ENCODE measurements around the gene CDX1.

Gene CDX1

DNA sequence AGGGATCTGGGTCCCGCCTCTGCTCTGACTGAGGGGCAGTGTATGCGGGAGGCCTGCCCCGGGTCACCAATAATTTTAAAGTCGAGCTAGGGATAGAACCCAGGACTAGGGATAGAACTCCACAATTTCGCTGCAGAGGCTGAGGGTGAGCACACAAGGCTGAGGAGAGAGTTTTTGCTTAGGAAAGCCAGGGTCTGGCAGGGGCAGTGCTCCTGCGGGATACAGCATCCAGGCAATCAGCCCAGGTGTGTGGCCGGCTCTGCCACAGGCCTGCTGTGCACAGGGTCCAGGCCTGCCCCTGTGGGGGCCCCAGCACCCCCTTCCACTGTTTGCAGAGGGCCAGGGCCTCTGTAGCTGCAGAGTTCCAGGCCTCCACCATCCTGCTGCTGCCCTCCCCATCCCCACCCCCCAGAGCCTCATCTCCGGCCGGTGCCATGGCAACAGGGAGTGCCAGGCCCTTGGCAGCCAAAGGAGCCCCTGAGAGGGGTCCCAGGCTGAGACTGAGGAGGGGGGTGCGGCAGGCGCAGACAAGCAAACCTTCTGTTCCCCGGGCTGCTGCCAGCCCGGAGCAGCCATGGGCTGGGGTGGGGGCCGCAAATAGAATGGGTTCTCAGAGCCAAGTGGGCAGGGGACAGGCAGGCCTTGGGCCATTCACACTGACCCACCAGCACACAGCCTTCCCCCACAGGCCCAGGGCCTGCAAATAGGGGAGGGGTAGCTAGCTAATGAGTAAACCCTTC, 19.5 kb upstream of the CDX1 start:
- no peak overlapping the region for H3K4me3 ChIP-seq (ENCODE audit: low read length)
- TF ChIP-seq, protein P1, sequence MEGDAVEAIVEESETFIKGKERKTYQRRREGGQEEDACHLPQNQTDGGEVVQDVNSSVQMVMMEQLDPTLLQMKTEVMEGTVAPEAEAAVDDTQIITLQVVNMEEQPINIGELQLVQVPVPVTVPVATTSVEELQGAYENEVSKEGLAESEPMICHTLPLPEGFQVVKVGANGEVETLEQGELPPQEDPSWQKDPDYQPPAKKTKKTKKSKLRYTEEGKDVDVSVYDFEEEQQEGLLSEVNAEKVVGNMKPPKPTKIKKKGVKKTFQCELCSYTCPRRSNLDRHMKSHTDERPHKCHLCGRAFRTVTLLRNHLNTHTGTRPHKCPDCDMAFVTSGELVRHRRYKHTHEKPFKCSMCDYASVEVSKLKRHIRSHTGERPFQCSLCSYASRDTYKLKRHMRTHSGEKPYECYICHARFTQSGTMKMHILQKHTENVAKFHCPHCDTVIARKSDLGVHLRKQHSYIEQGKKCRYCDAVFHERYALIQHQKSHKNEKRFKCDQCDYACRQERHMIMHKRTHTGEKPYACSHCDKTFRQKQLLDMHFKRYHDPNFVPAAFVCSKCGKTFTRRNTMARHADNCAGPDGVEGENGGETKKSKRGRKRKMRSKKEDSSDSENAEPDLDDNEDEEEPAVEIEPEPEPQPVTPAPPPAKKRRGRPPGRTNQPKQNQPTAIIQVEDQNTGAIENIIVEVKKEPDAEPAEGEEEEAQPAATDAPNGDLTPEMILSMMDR (IDR thresholded peaks at IDR 0.05; ENCODE audit: insufficient read depth, low read depth, low read length, missing control alignments), result no peak
- DNase-seq (ENCODE audit: low read depth), result no peak

DNA sequence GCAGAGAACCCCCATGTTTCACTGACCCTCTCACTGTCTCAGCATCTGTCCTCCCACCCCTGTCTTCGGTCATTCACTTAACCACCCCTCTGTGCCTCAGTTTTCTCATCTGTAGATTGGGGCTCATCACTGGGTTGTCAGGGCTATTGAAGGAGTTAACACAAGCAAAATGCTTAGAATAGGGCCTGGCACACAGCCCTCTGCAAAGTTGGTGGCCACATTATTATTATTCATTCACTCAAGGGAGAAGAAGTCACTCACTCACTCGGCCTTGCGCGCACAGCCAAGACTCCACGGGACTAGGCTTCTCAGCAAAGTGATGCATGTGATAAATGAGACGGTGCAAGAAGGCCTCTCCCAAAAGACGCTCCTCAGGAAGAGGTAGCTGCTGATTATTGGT, 18.9 kb upstream of the CDX1 start:
- no peak for DNase-seq (ENCODE audit: low read depth)
- no peak overlapping the region for H3K4me3 ChIP-seq (ENCODE audit: low read length)
- TF ChIP-seq, protein P1 (IDR thresholded peaks at IDR 0.05; ENCODE audit: insufficient read depth, low read depth, low read length, missing control alignments), result no peak

DNA sequence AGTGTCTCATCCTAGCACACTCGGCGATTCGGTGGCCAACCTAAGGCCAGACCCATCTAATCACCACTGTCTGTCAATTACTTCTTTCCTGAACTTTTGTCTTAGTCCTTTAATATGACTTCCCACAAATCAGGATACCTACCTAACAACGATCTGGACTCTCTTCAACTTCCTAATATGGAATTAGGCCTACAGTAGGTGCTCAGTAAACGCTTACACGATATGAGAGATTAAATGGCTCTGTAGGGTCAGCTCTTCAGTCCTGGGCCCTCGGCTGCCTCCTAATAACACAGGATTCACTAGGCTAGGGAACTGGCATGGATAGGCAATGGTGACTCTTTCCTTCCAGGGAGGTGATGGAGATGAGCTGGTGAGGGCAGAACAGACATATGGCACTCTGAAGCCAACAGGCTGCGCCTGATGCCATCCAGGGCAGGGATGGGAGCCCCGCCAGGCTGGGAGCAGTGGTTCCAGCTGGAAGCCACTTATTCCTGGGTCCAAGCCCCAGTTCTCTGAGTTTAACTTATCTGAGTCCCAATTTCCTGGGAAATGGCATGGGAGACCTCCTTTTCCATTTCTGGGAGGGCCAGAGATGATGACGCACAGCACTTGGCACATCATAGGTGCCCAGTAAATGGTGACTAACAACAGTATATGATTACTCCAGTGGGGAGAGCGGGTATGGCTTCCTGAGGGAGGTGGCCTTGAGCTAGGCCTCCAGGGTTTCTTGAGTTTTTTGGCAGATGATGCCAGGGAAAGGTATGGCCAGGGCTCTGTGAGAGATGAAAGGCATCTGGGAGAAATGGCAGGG, 18.3 kb upstream of the CDX1 start:
- TF ChIP-seq, protein P1 (IDR thresholded peaks at IDR 0.05; ENCODE audit: insufficient read depth, low read depth, low read length, missing control alignments), result no peak
- no peak overlapping the region for H3K4me3 ChIP-seq (ENCODE audit: low read length)
- no peak for DNase-seq (ENCODE audit: low read depth)

DNA sequence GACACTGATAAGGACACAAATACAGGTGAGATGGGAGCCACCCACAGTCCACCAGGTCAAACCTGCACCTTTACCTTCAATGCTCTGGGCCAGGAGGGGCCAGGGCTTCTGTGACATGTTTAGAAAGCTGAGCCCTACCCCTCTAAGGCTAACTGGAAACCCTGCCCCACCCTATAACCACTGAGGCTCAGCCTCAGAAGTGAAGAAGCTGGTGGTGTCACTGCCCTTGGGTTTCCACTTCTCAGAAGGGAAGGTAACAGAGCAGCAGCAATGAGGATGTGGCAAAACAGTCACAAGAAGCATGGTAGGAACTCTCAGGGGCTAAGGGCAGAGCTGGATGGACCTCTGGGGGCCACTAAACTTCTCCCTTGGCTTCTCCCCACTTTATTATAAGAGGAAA, 17.0 kb upstream of the CDX1 start:
- no peak for DNase-seq (ENCODE audit: low read depth)
- no peak overlapping the region for H3K4me3 ChIP-seq (ENCODE audit: low read length)
- TF ChIP-seq, protein P1 (IDR thresholded peaks at IDR 0.05; ENCODE audit: insufficient read depth, low read depth, low read length, missing control alignments), result no peak

DNA sequence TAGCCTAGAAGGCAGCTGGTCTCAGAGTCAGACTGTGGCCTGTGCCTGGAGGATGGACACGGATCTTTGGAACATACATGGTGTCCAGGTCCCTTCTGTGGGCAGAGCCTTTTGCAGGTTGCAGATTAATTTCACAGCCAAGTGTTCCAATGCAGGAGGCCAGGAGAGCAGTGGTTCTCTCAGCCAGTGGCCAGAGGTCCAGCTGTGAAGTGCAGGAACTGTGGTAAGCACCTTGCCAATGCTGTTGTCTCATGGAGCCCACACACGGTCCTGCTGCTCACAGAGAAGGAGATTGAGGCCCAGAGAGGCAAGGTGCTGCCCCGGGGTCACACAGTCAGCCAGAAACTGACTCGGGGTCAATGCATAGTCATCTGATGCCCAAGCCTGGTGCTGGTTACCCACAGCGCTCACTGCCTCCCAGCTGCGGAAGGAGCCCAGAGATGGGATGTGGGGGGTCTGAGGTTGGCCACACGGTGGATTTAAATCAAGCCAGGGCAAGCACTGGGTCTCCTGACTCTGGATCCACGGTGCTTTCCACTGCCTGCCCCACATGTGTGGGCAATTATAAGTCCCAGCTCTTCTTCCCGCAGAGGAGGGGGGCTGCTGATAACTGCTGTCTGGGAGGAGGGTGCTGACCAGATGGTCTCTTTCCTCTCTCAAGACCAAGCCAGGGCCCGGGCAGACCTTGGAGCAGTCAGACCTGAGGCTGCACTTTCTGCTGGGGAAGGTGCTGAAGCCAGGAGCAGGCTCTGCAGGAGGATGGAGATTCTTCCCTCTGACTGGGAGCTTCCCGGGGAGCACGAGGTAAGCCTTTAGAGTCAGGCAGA, 13.7 kb upstream of the CDX1 start:
- TF ChIP-seq, protein P1 (IDR thresholded peaks at IDR 0.05; ENCODE audit: insufficient read depth, low read depth, low read length, missing control alignments), result no peak
- DNase-seq (ENCODE audit: low read depth), result no peak
- no peak overlapping the region for H3K4me3 ChIP-seq (ENCODE audit: low read length)

DNA sequence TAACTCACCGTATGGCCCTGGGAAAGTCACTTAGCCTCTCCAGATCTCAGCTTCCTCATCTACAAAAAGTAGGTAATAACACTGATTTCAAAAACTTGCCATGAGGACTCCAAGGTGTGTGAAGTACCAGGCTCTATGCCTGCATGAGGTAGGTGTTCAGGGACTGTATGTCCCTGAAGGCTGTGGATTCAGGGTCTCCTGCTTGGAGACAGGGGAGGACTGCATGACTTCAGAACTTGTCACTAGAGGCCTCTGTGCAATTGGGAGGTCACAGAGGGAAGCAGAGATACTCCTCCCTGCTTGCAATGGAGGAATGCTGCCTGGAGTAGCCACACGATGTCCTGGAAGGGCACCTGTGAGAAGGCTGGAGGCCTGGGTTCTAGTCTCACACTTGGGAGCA, 13.1 kb upstream of the CDX1 start:
- H3K4me3 ChIP-seq (ENCODE audit: low read length), result no peak overlapping the region
- TF ChIP-seq, protein P1 (IDR thresholded peaks at IDR 0.05; ENCODE audit: insufficient read depth, low read depth, low read length, missing control alignments), result no peak
- DNase-seq (ENCODE audit: low read depth), result no peak

All from epithelial cell of esophagus (primary cell).